ENCODE measurements around the gene SH2B2. TPM values are rescaled to one million over a fixed set of nuclear protein-coding genes. Genes with fewer than 3 reads are reported as not detected.
A peak's percentile ranks its signal among the peaks of the same experiment; 100 is the strongest.

Gene SH2B2
- 6.2 and 11.1 TPM in 2 replicates for total RNA-seq (2014; rRNA removed; shearing (Covaris generic))

DNA sequence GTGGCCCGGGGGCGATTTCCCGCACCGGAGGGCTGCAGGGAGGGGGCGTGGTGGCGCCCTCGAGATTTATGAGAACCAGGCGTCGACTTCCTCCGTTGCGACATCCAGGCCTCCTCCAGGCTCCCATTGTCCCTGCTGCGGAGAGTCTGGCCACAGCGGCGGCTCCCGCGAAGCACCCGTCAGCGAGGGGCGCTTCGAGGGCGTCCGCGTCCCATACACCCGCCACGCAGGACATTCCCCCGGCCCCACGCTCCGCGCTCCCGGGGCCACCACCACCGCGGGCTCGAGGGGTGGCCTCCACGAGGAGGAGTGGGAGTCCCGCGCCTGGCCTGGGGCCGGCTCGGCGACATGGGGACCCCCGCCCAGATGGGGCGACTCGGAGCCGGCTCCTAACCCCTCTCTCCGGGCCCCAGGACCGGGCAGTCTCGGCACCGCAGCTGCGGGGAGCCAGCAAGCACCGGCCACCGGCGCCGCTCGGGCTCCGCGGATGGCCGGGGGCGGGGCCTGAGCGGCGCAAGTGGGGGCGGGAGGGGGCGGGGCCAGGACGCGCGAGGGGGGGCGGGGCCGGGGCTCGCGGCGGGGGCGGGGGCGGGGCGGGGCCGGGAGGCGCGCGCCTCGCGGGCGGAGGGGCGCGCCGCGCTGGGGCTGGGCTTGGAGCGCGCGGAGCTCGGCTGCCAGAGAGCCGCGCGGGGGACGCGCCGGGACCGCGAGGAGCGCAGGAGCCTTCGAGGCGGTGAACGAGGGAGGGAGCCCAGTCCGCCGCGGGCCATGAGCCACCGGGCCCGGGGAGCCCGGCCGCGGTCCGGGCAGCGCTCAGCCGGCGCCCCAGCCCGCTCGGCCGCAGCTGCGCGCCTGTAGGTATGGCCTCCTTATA is at the start of gene SH2B2:
Gene SH2B2 (plus strand): TSS at position 632 of the 874 bp plus-strand sequence. CDS start 13,683 bp downstream, outside the sequence.
- peaks cover 8% of the 10 kb centered on the region for H3K27me3 ChIP-seq (ENCODE audit: control insufficient read depth, insufficient read depth, low read length)
- no peaks in the 10 kb centered on the region for H3K36me3 ChIP-seq (replicated peaks; ENCODE audit: control insufficient read depth, insufficient read depth, low read length)
- peak within 1 kb of the TSS; percentile 81 for H3K4me3 ChIP-seq (ENCODE audit: insufficient read depth, low read depth, low read length)
- peak; percentile 96 for DNase-seq

DNA sequence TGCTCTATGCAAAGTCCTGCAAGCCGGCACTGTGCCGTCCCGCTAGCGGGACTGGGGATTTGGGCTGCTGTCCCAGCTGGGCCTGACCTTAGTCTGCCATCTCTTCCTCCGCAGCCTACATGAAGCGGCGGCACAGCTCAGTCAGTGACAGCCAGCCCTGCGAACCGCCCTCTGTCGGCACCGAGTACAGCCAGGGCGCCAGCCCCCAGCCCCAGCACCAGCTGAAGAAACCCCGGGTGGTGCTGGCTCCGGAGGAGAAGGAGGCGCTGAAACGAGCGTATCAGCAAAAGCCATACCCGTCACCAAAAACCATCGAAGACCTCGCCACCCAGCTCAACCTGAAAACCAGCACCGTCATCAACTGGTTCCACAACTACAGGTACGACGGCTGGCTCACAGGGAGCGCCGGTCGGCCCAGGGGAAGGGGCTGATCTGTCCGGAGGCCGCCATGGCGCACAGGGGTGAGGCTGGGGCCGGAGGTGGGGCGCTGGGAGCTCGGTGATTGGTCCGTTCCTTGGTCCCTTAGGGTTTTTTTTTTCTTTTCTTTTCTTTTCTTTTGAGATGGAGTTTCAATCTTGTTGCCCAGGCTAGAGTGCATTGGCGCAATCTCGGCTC is 47.4 kb upstream of the SH2B2 start:
- Histone ChIP-seq H3K36me3 (replicated peaks; ENCODE audit: control insufficient read depth, insufficient read depth, low read length) (peaks cover 3% of the 10 kb centered on the region), H3K4me3 (ENCODE audit: insufficient read depth, low read depth, low read length) (no peak overlapping the region), H3K27me3 (ENCODE audit: control insufficient read depth, insufficient read depth, low read length) (no peaks in the 10 kb centered on the region)
- no peak for DNase-seq

DNA sequence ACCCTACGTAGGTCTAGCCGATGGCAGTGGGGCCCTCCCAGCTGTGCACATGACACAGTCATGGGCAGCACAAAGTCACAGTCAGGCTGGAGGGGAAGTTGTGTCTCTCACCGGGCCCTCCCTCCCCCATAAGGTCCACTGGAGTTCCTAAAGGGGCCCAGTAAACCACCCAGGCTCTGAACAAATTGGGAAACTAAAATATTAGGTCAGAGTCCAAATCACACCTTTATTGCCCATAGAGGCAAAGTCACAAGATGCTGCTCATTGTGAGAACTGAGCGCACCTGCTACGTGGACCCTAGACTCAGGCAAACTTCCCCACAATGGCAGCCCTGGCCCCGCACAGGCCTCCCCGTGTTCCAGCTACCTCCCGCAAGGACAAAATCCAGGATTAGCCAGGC is 45.2 kb upstream of the SH2B2 start:
- no peaks in the 10 kb centered on the region for H3K27me3 ChIP-seq (ENCODE audit: control insufficient read depth, insufficient read depth, low read length)

DNA sequence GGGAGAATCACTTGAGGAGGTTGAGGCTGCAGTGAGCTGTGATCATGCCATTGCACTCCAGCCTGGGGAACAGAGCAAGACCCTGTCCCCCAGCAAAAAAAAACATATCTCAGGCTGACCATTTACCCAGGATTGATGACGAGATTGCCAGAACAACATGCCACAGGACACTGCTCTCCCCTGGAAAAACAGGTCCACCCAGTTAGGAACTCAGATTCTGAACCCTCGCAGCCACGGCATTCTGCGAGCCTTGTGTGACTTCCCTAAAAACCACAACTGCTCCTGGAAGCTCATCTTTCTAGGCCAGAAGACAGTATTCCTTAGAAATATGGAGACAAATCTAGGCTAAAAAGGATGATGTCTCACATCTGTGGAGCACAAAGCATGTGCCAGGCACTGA is 42.1 kb upstream of the SH2B2 start:
- Histone ChIP-seq H3K4me3 (ENCODE audit: insufficient read depth, low read depth, low read length) (no peak overlapping the region), H3K36me3 (replicated peaks; ENCODE audit: control insufficient read depth, insufficient read depth, low read length) (peaks cover 1% of the 10 kb centered on the region; the same call in 1 of the 2 replicates), H3K27me3 (ENCODE audit: control insufficient read depth, insufficient read depth, low read length) (no peaks in the 10 kb centered on the region)
- DNase-seq, result no peak

More for the DNA sequence above, 45.2 kb upstream of the SH2B2 start:
- H3K36me3 ChIP-seq (replicated peaks; ENCODE audit: control insufficient read depth, insufficient read depth, low read length), result peaks cover 1% of the 10 kb centered on the region
- H3K4me3 ChIP-seq (ENCODE audit: insufficient read depth, low read depth, low read length), result no peak overlapping the region
- DNase-seq, result peak; percentile 19

DNA sequence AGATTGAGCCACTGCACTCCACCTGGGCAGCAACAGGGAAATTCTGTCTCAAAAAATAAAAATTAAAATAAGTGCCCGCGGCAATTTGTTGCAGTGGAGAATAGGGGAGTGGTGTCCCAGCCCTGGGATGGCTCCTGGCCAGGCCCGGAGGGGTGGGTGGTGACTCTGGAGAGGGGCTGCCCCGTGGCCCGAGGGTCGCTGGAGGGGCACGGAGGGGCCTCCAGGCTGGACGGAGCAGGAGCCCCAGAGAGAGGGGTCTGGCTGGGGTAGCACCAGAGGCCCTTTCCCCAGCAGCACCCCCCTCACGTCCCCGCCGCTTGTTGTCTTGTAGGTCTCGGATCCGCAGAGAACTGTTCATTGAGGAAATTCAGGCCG is 38.6 kb upstream of the SH2B2 start:
- no peaks in the 10 kb centered on the region for H3K27me3 ChIP-seq (ENCODE audit: control insufficient read depth, insufficient read depth, low read length)
- no peak for DNase-seq
- H3K36me3 ChIP-seq (replicated peaks; ENCODE audit: control insufficient read depth, insufficient read depth, low read length), result no peaks in the 10 kb centered on the region; the same call in 1 of the 2 replicates
- H3K4me3 ChIP-seq (ENCODE audit: insufficient read depth, low read depth, low read length), result no peak overlapping the region

DNA sequence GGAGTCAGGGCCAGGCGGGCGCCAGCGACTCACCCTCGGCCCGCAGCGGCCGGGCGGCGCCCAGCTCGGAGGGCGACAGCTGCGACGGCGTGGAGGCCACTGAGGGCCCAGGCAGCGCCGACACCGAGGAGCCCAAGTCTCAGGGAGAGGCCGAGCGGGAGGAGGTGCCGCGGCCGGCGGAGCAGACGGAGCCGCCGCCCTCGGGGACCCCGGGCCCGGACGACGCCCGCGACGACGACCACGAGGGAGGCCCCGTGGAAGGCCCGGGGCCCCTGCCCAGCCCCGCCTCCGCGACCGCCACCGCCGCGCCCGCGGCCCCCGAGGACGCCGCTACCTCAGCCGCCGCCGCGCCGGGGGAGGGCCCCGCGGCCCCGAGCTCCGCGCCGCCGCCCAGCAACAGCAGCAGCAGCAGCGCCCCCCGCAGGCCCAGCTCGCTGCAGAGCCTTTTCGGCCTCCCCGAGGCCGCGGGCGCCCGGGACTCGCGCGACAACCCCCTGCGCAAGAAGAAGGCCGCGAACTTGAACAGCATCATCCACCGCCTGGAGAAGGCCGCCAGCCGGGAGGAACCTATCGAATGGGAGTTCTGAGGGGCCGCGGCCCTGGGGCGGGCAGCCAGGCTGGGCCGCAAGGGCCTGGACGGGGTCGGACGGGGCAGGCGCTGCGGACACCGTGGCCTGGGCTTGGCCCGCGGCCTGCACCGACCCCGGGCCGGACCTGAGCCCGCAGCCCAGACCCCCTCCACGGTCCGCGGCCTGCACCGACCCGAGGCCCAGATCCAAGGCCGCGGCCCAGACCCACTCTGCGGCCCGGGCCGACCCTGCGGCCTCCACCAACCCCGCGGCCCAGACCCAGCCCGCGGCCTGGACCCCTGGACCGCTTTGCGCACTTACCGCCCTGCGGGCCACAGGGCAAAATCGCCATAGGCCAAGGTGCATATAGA is 37.9 kb upstream of the SH2B2 start:
- no peaks in the 10 kb centered on the region; the same call in 1 of the 2 replicates for H3K36me3 ChIP-seq (replicated peaks; ENCODE audit: control insufficient read depth, insufficient read depth, low read length)
- no peak overlapping the region for H3K4me3 ChIP-seq (ENCODE audit: insufficient read depth, low read depth, low read length)
- DNase-seq, result peak; percentile 86
- H3K27me3 ChIP-seq (ENCODE audit: control insufficient read depth, insufficient read depth, low read length), result no peaks in the 10 kb centered on the region

DNA sequence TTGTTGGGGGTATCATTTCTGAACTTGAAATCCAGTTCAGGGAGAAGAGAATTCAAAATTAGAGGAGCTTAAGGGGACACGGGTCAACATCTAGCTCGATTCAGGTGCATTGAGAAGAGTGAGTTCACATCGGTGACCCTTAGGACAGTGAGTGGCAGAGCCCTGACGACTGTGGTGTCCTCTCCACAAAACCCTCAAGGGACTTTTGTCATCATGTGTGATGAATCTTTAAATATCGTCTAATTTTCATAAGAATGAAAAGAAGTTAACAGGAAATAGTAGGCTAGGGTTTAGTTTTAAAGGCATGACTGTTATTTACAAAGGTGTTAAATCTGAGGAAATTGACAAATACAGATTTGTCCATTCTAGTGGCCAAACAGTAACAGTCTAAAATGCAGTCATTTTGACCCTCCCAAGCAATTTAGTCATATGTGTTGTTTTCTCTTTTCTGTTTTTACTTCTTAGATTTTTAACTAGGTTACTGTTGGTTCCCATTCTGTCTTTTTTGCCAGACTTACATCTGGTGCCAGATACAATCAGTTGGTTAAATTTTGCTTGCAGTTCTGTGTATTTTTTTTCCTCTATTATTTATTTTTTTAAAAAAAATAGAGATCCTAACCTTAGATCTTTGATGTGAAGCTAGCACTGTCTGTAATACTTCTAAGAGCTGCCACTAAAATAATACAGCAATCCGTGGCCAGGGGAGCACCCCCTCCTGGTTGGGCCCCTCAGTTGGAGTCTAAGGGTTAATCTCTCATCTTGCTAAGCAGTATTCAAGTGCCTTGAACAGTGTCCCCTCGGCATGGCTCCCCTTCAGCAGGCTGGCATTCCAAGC is 34.9 kb upstream of the SH2B2 start:
- H3K27me3 ChIP-seq (ENCODE audit: control insufficient read depth, insufficient read depth, low read length), result no peaks in the 10 kb centered on the region
- DNase-seq, result no peak
- no peaks in the 10 kb centered on the region for H3K36me3 ChIP-seq (replicated peaks; ENCODE audit: control insufficient read depth, insufficient read depth, low read length)
- no peak overlapping the region for H3K4me3 ChIP-seq (ENCODE audit: insufficient read depth, low read depth, low read length)

DNA sequence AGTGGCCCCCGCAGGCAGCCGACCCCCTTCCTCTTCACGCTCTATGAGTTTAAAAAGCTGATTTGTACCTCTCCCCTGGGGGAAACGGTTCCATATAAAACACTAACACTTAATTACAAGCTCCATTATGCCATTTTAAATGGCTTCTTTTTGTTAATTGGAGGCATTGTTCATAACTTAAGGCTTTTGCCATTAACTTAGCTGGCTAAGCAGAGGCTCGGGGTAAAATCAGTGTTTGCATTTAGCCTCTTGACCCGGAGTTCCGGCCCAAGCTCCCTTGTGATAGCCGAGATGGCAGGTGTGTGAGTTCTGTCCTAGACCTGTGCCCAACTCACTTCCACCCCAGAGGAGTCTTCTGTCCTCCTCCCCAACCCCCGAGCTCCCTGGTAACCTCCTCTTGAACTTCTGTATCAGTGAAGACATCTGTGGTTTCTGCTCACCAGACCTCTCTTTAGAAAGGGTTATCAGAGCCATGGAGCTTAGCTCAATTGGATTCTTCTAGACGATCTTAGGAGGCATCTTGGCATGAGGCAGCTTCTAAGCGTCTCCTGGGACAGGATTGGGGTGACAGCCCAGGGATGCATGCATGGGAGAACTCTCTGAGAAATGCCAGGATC is 34.2 kb upstream of the SH2B2 start:
- DNase-seq, result no peak
- Histone ChIP-seq H3K4me3 (ENCODE audit: insufficient read depth, low read depth, low read length) (no peak overlapping the region), H3K27me3 (ENCODE audit: control insufficient read depth, insufficient read depth, low read length) (no peaks in the 10 kb centered on the region), H3K36me3 (replicated peaks; ENCODE audit: control insufficient read depth, insufficient read depth, low read length) (no peaks in the 10 kb centered on the region)

DNA sequence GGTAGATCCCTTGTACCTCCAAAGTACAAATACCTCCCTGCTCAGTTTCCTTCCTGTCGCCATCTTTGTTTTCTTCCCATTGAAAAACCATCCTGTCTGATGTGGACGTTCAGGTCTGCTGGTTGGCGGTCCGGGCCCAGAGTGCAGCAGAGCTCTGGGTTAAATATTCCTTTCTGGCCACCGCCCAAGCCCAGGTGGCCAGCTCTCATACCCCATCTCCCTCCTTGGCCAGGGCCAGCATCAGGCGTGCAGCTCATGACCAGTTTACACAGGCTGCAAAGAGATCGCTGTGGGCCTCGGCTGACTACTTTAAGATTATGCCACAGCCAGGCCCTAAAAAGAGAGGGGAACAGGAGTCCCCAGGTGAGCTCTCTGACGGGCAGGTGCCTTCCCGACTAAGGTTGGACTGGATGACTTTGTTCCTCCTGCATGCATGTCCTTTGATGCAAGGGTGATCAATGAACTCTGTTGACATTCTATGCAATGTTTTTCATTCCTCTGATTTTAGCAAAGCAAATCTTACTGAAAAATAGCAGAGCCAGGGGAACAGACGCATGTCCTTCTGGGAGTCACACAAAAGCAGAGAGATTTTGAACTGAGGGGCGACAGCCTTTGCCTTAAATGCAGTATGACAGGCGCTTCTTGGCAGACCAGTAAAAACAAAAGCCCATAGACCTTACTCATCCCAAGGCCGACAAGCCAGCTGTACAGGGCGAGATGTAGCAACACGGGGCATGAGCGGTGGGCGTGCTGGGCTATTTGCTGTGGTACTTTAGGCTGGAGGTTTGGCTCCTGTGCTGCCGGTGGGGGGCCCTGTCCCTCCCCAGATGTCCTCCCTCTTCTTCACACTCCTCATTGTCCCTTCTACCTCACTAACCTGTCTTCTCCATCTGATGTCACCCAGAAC is 33.3 kb upstream of the SH2B2 start:
- no peak for DNase-seq
- no peak overlapping the region for H3K4me3 ChIP-seq (ENCODE audit: insufficient read depth, low read depth, low read length)
- no peaks in the 10 kb centered on the region for H3K27me3 ChIP-seq (ENCODE audit: control insufficient read depth, insufficient read depth, low read length)
- H3K36me3 ChIP-seq (replicated peaks; ENCODE audit: control insufficient read depth, insufficient read depth, low read length), result no peaks in the 10 kb centered on the region

DNA sequence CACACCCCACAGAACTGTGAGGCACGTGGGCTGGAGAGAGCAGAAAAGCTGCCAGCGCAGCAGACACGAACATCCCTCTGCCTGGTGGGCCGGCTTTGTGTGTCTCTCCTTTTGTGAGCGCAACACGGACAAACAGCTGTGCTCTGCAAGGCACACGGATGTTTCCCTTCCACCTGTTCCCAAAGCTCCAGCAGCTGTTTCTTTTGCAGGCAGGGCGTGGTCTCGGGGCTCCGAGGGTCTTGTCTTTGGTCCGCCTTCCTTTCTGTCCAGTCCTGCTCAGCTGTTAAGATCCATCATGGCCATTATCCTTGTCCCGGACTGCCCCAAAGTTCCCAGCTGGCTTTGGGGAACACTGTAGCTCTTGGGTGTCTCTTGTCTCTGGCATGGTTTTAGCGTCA is 32.7 kb upstream of the SH2B2 start:
- no peak overlapping the region for H3K4me3 ChIP-seq (ENCODE audit: insufficient read depth, low read depth, low read length)
- no peak for DNase-seq
- H3K36me3 ChIP-seq (replicated peaks; ENCODE audit: control insufficient read depth, insufficient read depth, low read length), result no peaks in the 10 kb centered on the region
- H3K27me3 ChIP-seq (ENCODE audit: control insufficient read depth, insufficient read depth, low read length), result no peaks in the 10 kb centered on the region

DNA sequence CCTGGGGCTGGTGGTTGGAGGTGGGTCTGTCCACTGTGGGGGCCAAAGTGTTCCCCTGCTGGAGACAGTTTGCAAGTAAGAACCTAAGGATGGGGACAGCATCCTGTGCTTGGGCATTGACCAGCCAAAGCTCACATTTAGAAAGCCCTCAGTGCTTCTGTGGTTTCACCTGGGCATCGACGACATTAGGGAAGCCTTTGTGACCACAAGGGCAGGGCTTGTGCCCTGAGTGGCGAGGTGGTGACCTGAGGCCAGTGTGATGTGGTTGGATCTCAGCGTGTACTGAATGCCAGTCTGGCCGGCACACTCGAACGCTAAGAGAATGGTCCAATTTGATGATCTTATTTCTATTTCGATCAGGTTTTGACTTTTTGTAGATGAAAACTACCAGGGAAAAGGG is 32.1 kb upstream of the SH2B2 start:
- Histone ChIP-seq H3K4me3 (ENCODE audit: insufficient read depth, low read depth, low read length) (no peak overlapping the region), H3K27me3 (ENCODE audit: control insufficient read depth, insufficient read depth, low read length) (no peaks in the 10 kb centered on the region), H3K36me3 (replicated peaks; ENCODE audit: control insufficient read depth, insufficient read depth, low read length) (no peaks in the 10 kb centered on the region)
- DNase-seq, result no peak

DNA sequence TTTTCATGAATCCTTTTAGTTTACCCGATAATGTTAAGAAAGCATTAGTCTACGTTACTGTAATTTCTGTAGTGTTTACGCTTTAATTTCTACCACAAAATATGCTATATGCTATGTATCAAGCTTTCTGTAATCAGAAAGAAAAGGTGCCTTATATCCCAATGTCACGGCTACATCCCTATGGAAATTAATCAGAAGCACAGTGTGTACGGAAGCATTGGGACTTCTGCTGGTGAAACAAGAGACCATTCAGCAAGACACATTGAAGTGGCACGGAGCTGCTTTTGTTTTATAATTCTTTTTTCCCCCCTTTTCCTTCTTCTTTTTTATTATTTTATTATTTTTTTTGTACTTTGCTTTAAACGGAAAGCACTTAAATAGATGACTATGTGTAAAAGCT is 31.2 kb upstream of the SH2B2 start:
- DNase-seq, result no peak
- Histone ChIP-seq H3K36me3 (replicated peaks; ENCODE audit: control insufficient read depth, insufficient read depth, low read length) (no peaks in the 10 kb centered on the region), H3K27me3 (ENCODE audit: control insufficient read depth, insufficient read depth, low read length) (no peaks in the 10 kb centered on the region), H3K4me3 (ENCODE audit: insufficient read depth, low read depth, low read length) (no peak overlapping the region)

DNA sequence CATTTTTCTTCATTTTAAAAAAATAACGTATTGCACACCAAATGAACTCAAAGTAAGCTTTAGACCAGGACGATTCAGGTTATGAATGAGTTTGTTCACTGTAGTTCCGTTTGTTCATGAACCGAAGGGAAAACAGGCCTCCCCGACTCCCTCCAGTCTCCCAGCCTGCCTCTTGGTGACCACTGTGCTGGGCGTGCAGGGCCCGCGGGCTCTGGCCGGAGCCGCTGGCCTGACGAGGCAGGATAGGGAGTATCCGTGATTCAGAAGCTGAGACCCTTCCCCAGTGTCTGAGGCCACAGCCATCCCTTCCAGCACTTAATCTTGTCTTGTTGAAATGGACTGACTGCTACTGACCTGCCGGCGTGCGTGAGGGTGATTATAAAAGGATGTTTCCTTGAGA is 30.8 kb upstream of the SH2B2 start:
- Histone ChIP-seq H3K27me3 (ENCODE audit: control insufficient read depth, insufficient read depth, low read length) (no peaks in the 10 kb centered on the region), H3K4me3 (ENCODE audit: insufficient read depth, low read depth, low read length) (no peak overlapping the region), H3K36me3 (replicated peaks; ENCODE audit: control insufficient read depth, insufficient read depth, low read length) (no peaks in the 10 kb centered on the region)
- DNase-seq, result no peak
